H1 (cell line): ENCODE measurements around the gene TMPRSS3. TPM values are rescaled to one million over a fixed set of nuclear protein-coding genes. Genes with fewer than 3 reads are reported as not detected.

ENCODE experiments used
- KDM4A ChIP-seq: IDR thresholded peaks from one replicate; pipeline ENCODE4 v1.7.1; 2012; ENCODE audit warnings: low read depth, mild to moderate bottlenecking, moderate library complexity, low read length, inconsistent platforms; ENCODE audit not compliant: severe bottlenecking
- PHF8 ChIP-seq: fragments of 200-600 bp; sonication (generic); conservative IDR thresholded peaks from 2 replicates; pipeline ENCODE4 v1.7.1; 2012; ENCODE audit warnings: low read depth, mild to moderate bottlenecking, inconsistent platforms, low read length, moderate library complexity
- RFX5 ChIP-seq: IDR thresholded peaks from 2 replicates; pipeline ENCODE4 v1.6.1; 2011; ENCODE audit warnings: low read depth, low read length, improper control_type of control experiment, borderline replicate concordance
- SAP30 ChIP-seq: fragments of 300-600 bp; sonication (generic); IDR thresholded peaks from 2 replicates; pipeline ENCODE4 v1.7.1; 2012; ENCODE audit warnings: low read length, moderate library complexity, mild to moderate bottlenecking, inconsistent platforms; ENCODE audit not compliant: insufficient read depth, insufficient replicate concordance
- polyA plus RNA-seq, 7 experiments: library from polyadenylated mRNA; depleted of rRNA in 3 of 7; stranded (reverse) in 5 of 7; unstranded in 2 of 7; fragments of >200 nt in 5 of 7; fragments of 200-250 nt in 2 of 7; gene quantifications; 1 replicate in 5 of 7; 2 replicates in 1 of 7; 4 replicates in 1 of 7; pipeline versions ENCODE4 v1.2.1 to v1.2.3, GENCODE V29; 2011 to 2013; ENCODE audit warnings: missing spikeins in 2 of 7, mixed read lengths in 2 of 7
- total RNA-seq: library from RNA; stranded (reverse); fragmentation: NEBNext Ultra II Directional; extraction: Animal tissue kit (Norgen Biotek cat#: 25700); gene quantifications from 2 replicates; pipeline ENCODE4 v1.2.1, GENCODE V29; 2021
- TF ChIP-seq, protein P1 (sequence below): IDR thresholded peaks from 2 replicates; pipeline ENCODE4 v1.6.1; 2011; ENCODE audit warnings: low read length, improper control_type of control experiment

TMPRSS3 gene
- total and polyA plus RNA-seq, 2 of the 8 experiments (the other 6 are each of a cell fraction or from before 2014, with no cell fraction given), result 0.38 TPM; not detected in 1

DNA sequence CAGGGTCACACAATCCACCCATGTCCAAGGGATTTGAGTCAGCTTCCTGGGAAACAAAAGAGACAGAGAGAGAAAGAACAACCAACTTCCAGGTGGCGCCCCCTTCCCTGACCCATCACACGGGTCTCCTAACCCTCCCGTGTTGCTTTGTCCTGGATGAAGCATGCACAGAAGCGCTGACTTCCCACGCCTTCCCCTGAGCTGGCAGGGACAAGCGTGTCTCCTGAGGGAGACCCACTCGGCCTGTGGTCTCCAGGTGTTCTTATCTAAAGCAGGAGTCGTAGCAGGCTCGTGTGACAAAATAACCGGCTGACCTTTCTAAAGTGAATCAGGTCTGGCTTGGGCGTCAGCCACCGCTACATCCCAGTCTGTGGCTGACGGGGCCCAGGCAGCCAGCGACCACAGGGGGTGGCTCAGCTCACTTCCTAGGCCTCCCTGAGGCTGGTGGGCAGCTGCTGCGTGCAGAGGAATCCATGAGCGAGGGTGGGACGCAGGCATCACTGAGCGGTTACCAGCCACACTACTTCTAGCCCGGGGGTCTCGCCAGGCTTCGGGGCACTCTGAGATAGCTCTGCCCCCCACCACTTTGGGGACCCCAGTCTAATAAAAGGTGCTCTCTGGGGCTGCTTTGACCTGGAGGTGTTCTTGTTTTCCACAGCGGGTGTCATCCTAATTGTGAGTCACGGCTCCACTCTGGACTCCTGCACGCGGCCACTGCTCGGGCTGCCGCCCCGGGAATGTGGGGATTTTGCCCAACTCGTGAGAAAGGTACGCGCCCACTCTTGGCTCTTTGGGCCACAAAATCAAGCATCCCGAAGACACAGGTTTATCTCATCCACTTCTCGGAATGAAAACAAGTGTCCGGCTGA, 48.3 kb upstream of the TMPRSS3 start (continued):
- TF ChIP-seq KDM4A (no peak), PHF8 (no peak), RFX5 (no peak), SAP30 (no peak)
- TF ChIP-seq, protein P1, sequence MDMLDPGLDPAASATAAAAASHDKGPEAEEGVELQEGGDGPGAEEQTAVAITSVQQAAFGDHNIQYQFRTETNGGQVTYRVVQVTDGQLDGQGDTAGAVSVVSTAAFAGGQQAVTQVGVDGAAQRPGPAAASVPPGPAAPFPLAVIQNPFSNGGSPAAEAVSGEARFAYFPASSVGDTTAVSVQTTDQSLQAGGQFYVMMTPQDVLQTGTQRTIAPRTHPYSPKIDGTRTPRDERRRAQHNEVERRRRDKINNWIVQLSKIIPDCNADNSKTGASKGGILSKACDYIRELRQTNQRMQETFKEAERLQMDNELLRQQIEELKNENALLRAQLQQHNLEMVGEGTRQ, result no peak
